NCI-H524 (cell line): ENCODE results near the gene TNFSF13.

Experiments used
- DNase-seq, 2 experiments: peaks; one replicate each; lab custom pipeline; 2025; lab: John Stamatoyannopoulos, UW

The TNFSF13 gene

GRCh38 chr17:7558544-7559319, at the start of gene TNFSF13:
TSS of gene TNFSF13 (plus strand) at chr17:7558750. CDS start at chr17:7559040, 290 bp downstream.
- DNase-seq = no peak

- DNase-seq = no peak
Measured at GRCh38 chr17:7508846-7509245, 49.7 kb upstream of the TNFSF13 start.

GRCh38 chr17:7509937-7510336, 48.6 kb upstream of the TNFSF13 start:
- no peak for DNase-seq

- DNase-seq = no peak
Measured at GRCh38 chr17:7511108-7511507, 47.4 kb upstream of the TNFSF13 start.

- DNase-seq = no peak
Measured at GRCh38 chr17:7512105-7512504, 46.4 kb upstream of the TNFSF13 start.

GRCh38 chr17:7512824-7513540, 45.6 kb upstream of the TNFSF13 start:
- no peak for DNase-seq

GRCh38 chr17:7513850-7514419, 44.6 kb upstream of the TNFSF13 start:
- DNase-seq = no peak

- DNase-seq = no peak
Measured at GRCh38 chr17:7515911-7516610, 42.5 kb upstream of the TNFSF13 start.

- no peak for DNase-seq
Measured at GRCh38 chr17:7523033-7523432, 35.5 kb upstream of the TNFSF13 start.

- DNase-seq = no peak
Measured at GRCh38 chr17:7528842-7529241, 29.7 kb upstream of the TNFSF13 start.

GRCh38 chr17:7530023-7530900, 28.3 kb upstream of the TNFSF13 start:
- DNase-seq = no peak

- DNase-seq = no peak
Measured at GRCh38 chr17:7538050-7538449, 20.5 kb upstream of the TNFSF13 start.

GRCh38 chr17:7538891-7539545, 19.5 kb upstream of the TNFSF13 start:
- DNase-seq = no peak

- no peak for DNase-seq
Measured at GRCh38 chr17:7541074-7541621, 17.4 kb upstream of the TNFSF13 start.

- no peak for DNase-seq
Measured at GRCh38 chr17:7544911-7545310, 13.6 kb upstream of the TNFSF13 start.

GRCh38 chr17:7548585-7549400, 9.8 kb upstream of the TNFSF13 start, which contains the start of gene TNFSF12:
TSS of gene TNFSF12 (plus strand) at chr17:7549058. CDS start at chr17:7549154, 96 bp downstream.
- no peak for DNase-seq

- no peak for DNase-seq
Measured at GRCh38 chr17:7549401-7550055, 9.0 kb upstream of the TNFSF13 start.

- DNase-seq = no peak
Measured at GRCh38 chr17:7550344-7550743, 8.2 kb upstream of the TNFSF13 start.

- DNase-seq = no peak
Measured at GRCh38 chr17:7551396-7551795, 7.2 kb upstream of the TNFSF13 start.
